ENCODE measurements around the gene ANKS1B. TPM values are rescaled to one million over a fixed set of nuclear protein-coding genes. Genes with fewer than 3 reads are reported as not detected.
"Not testable (repeated sequence)": the region's sequence is repeated elsewhere in the genome, so short reads cannot be mapped to it uniquely, and the experiment has no call there.

ANKS1B gene
- polyA plus RNA-seq, 6 donors from 2014 or later, result not detected

DNA sequence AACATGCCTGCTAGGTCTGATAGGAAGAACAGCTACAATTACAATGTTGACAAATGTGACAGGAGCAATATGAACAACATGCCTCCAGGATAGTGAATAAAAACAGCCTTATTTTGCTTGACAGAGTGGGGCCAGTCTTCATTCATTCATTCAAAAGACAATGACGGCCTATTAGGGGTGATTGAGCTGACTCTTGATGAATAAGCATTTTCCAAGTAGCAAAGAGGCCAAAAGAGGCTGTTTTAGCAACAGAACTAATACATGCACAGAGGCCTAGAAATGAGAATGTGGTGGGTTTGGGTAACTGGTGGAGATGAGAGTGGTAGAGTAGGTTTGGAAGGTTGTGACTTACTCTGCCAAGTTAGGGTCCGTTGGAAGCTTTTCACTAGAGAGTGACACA lies 1201.3 kb downstream of the ANKS1B start:
- Mint-ChIP-seq H3K4me1 (no peaks in the 10 kb centered on the region), H3K9me3 (peaks cover 0 to 8% (median 0%) of the 10 kb centered on the region in 7 donors), H3K27ac (peak overlapping the region in 1 of 6 donors; percentile 18), H3K27me3 (peaks cover 24% of the 10 kb centered on the region in 3 donors), H3K4me3 (no peak overlapping the region), H3K36me3 (peaks cover 0 to 10% of the 10 kb centered on the region in 2 donors)
- ATAC-seq (ENCODE audit: low read depth in 2 of 2) (no peak), DNase-seq (no peak)

DNA sequence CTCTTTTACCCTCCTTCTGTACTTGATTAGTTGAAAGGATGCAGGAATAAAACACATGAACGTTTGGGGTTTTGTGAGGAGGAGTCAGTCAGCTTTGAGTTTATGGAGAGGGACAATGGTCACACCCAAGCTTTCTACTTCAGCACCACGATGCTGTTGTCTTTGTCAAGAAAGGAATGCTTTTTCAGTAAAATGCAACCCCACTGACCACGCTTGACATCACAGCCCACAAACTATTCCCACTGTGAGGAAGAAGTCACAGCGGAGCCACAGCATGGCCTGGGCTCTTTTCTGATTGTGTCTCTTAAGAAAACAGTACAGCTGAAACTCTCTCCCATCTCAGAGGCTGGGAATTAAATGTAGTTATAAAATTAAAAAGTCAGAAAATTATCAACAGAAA lies 1204.5 kb downstream of the ANKS1B start:
- no peak overlapping the region for H3K4me3 Mint-ChIP-seq
- H3K27me3 Mint-ChIP-seq, result peaks cover 12 to 29% (median 18%) of the 10 kb centered on the region in 3 donors
- H3K27ac Mint-ChIP-seq, result no peak overlapping the region
- peaks cover 0 to 8% (median 0%) of the 10 kb centered on the region in 7 donors for H3K9me3 Mint-ChIP-seq
- no peaks in the 10 kb centered on the region for H3K4me1 Mint-ChIP-seq
- peaks cover 0 to 10% of the 10 kb centered on the region in 2 donors for H3K36me3 Mint-ChIP-seq
- DNase-seq (no peak), ATAC-seq (ENCODE audit: low read depth in 2 of 2) (no peak)

DNA sequence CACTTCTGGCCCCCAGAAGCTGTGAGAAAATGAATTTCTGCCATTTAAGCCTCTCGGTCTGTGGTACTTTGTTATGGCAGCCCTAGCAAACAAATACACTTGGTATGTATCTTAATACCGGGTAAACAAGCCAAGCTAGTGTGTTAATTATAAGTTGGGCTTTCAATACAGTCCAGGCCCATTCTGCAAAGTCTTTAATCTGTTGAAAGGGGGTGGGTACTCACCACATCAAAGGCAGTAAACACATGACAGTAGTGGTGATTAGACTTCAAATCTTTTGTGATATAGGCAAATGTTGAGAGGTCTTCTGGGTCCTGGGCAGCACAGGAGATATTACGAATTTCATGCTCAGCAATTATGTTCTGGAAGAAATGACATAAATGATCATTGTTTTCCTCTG lies 1211.9 kb downstream of the ANKS1B start:
- Mint-ChIP-seq H3K4me3 (no peak overlapping the region), H3K4me1 (no peaks in the 10 kb centered on the region), H3K36me3 (no peaks in the 10 kb centered on the region), H3K27ac (no peak overlapping the region), H3K27me3 (peaks cover 0 to 13% (median 8%) of the 10 kb centered on the region in 3 donors), H3K9me3 (peaks cover 0 to 5% (median 0%) of the 10 kb centered on the region in 7 donors)
- DNase-seq (no peak), ATAC-seq (ENCODE audit: low read depth in 2 of 2) (no peak)

DNA sequence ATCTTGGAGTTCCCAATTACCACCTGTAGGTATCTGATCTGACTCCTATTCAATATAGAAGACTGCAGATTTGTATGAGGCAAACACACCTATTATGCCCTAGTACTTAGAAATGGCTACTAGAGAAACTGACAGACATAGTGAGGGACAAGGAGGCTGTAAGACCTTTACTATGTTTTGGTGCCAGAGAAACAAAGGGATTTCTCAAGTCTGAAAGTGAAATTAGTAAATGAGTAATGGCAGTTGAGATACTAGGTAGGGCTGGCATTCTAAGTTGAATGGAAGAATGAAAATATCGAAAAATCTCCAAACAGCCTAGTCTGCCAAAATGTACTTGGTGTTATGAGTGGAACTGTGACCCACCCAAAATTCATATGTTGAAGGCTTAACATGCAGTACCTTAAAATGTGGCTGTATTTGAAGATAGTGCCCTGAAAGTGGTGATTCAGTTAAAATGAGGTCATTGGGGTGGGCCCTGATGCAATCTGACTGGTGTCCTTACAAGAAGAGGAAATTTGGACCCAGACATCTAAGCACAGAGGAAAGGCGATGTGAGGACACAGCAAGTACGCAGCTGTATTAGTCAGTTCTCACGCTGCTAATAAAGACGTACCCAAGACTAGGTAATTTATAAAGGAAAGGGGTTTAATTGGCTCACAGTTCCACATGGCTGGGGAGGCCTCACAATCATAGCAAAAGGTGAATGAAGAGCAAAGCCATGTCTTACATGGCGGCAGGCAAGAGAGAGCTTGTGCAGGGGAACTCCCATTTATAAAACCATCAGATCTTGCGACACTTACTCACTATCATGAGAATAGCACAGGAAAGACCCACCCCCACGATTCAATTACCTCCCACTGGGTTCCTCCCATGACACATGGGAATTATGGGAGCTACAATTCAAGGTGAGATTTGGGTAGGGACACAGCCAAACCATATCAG lies 1212.7 kb downstream of the ANKS1B start:
- no peaks in the 10 kb centered on the region for H3K36me3 Mint-ChIP-seq
- H3K4me3 Mint-ChIP-seq, result no peak overlapping the region
- no peaks in the 10 kb centered on the region for H3K4me1 Mint-ChIP-seq
- ATAC-seq (ENCODE audit: low read depth in 2 of 2) (no peak), DNase-seq (no peak)
- peak overlapping the region in 1 of 6 donors; percentile 81 for H3K27ac Mint-ChIP-seq
- H3K9me3 Mint-ChIP-seq, result peaks cover 0 to 5% (median 0%) of the 10 kb centered on the region in 7 donors
- H3K27me3 Mint-ChIP-seq, result peaks cover 0 to 16% (median 12%) of the 10 kb centered on the region in 3 donors

DNA sequence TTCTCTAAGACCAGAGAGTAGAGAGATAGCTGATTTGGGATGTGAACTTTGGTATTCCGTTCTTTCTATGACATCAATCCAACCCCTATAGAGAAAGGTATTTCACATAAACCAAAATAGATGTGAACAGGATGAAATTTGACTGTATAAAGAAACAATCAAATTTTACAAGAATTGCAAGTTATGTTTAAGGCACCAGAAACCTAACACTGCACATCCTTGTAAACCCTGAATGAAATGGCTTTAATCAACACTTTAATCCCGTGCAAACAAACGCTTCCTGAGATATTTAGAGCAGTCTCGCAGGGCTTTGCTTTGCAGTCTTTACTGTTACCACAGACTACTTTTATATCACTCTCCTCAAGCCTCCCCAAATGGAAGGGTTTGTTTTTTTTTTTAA lies 1214.5 kb downstream of the ANKS1B start:
- H3K27me3 Mint-ChIP-seq, result peaks cover 0 to 19% (median 7%) of the 10 kb centered on the region in 3 donors
- no peaks in the 10 kb centered on the region for H3K4me1 Mint-ChIP-seq
- ATAC-seq (ENCODE audit: low read depth in 2 of 2) (no peak), DNase-seq (no peak)
- no peak overlapping the region for H3K4me3 Mint-ChIP-seq
- peaks cover 0 to 5% (median 0%) of the 10 kb centered on the region in 7 donors for H3K9me3 Mint-ChIP-seq
- H3K27ac Mint-ChIP-seq, result no peak overlapping the region
- H3K36me3 Mint-ChIP-seq, result no peaks in the 10 kb centered on the region

DNA sequence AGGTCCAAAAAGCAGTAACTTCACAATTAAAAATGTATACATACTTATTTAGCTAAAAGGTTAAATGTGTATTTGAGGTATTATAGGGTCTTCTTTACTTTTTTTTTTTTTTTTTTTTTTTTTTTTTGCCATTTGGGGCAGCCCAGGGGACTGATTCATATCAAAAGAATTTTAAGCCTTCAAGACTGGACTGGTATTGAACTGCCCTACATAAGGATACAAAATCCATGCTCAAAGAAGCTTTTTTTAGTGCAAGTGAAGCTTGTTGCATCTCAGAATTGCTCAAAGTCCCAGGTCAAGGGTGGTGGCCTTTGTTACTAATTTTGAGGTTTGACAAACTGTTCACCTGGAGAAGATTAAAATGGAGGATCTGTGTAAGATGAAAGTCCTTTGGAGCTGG lies 1215.7 kb downstream of the ANKS1B start:
- ATAC-seq (ENCODE audit: low read depth in 2 of 2) (no peak), DNase-seq (no peak)
- Mint-ChIP-seq H3K9me3 (peaks cover 0 to 5% (median 0%) of the 10 kb centered on the region in 7 donors), H3K27ac (no peak overlapping the region), H3K4me1 (no peaks in the 10 kb centered on the region), H3K36me3 (no peaks in the 10 kb centered on the region), H3K4me3 (no peak overlapping the region), H3K27me3 (peaks cover 0 to 19% (median 10%) of the 10 kb centered on the region in 3 donors)

DNA sequence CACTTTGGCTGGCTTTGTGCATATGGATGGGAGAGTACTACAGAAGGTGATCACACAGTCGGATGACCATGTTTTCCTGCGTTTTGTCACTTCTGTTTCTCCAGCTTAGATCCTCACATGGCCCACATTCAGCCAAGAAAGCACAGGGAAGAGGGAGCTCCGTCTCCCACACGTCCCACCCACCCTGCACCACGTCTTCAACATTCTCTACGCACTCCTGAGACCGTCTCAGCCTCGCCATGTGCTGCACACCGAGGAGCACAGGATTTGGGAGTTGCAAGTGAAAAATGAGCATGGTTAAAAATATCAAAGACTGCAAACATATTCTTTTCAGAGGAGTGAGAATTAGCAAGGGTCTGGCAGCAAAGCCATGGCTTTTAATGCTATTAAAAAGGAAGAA lies 1217.5 kb downstream of the ANKS1B start:
- no peaks in the 10 kb centered on the region for H3K36me3 Mint-ChIP-seq
- H3K27me3 Mint-ChIP-seq, result peaks cover 0 to 16% (median 14%) of the 10 kb centered on the region in 3 donors
- DNase-seq (no peak), ATAC-seq (ENCODE audit: low read depth in 2 of 2) (no peak)
- H3K27ac Mint-ChIP-seq, result no peak overlapping the region
- peaks cover 0 to 3% (median 0%) of the 10 kb centered on the region in 7 donors for H3K9me3 Mint-ChIP-seq
- H3K4me1 Mint-ChIP-seq, result no peaks in the 10 kb centered on the region
- H3K4me3 Mint-ChIP-seq, result no peak overlapping the region

DNA sequence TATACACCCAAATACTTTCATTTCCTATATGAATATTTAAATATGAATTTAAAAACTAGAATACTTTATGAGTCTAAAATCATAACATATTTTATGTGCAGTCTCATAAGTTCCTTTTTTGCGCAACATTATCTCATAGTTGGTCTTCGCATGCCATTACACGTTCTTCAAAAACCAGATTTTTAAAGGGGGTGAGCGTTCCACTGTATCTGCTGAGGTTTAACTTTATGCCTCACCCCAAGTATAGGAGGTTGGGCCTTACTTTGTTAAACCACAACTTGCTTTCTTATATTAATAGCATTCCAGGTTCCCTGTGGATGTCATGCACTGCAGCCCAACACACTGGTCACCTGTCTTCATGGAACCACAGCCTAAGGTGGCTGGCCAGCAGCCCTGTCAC lies 1221.1 kb downstream of the ANKS1B start:
- Mint-ChIP-seq H3K27me3 (peaks cover 0 to 26% (median 8%) of the 10 kb centered on the region in 3 donors), H3K27ac (no peak overlapping the region), H3K36me3 (no peaks in the 10 kb centered on the region), H3K4me3 (no peak overlapping the region), H3K9me3 (peaks cover 0 to 2% (median 0%) of the 10 kb centered on the region in 7 donors), H3K4me1 (no peaks in the 10 kb centered on the region)
- no peak for DNase-seq
- no peak for ATAC-seq (ENCODE audit: low read depth in 2 of 2)

DNA sequence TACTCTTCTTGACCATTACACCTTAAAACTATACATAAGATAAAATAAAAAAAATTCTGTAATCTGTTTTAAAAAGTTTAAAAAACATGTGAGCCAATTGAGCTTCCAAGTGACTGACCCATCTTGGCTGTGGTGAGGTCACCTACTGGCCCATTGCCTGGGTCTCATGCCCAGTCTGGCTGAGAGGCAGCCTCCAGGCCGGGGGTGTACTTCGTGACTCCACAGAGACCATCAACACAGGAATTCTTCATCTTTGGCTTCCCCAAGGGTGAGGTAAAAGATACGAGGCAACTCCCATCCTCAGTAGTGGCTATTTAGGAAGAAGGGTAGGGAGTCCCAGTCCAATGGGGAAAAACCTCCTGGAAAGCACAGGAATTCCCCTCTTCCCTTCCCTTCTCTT lies 1226.4 kb downstream of the ANKS1B start:
- ATAC-seq (ENCODE audit: low read depth in 2 of 2), result no peak
- Mint-ChIP-seq H3K4me1 (no peaks in the 10 kb centered on the region), H3K27ac (peak overlapping the region in 1 of 6 donors; percentile 38), H3K27me3 (peaks cover 0 to 37% (median 4%) of the 10 kb centered on the region in 3 donors), H3K36me3 (no peaks in the 10 kb centered on the region), H3K4me3 (no peak overlapping the region), H3K9me3 (peaks cover 0 to 2% (median 0%) of the 10 kb centered on the region in 7 donors)
- no peak for DNase-seq

DNA sequence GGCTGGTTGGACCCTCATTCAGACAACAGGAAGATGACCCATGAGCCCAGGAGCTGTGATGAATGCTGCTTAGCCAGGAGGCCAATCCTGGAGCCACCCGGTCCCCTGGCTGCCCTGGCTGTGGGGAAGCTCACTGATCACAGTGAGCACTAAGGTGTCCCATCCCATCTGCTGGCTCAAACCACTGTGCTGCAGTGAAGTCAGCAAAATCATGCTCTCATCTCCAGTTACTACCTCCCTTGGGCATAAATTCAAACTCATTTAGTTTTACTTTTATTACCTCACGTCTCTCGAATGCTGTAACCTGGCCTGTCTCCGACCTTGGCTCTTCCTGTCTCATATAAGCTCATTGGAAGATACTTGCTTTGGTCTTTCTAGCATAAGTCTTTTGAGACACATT lies 1227.3 kb downstream of the ANKS1B start:
- ATAC-seq (ENCODE audit: low read depth in 2 of 2), result no peak
- Mint-ChIP-seq H3K27ac (no peak overlapping the region), H3K4me3 (no peak overlapping the region), H3K27me3 (peaks cover 0 to 41% (median 9%) of the 10 kb centered on the region in 3 donors), H3K36me3 (no peaks in the 10 kb centered on the region), H3K9me3 (peaks cover 0 to 2% (median 0%) of the 10 kb centered on the region in 7 donors), H3K4me1 (no peaks in the 10 kb centered on the region)
- DNase-seq, result no peak

DNA sequence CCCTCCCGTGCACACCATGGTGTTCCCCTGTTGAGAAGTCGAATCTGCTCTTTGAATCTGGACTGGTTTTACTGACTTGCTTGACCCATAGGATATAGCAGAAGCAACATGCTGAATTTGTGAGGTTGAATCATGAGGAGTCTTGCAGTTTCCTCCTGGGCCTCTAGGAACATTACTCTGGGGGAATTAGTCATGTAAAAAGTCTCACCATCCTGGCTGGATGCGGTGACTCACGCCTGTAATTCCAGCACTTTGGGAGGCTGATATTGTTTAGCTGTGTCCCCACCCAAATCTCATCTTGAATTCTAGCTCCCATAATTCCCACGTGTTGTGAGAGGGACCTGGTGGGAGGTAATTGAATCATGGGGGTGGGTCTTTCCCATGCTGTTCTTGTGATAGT lies 1228.9 kb downstream of the ANKS1B start:
- H3K4me3 Mint-ChIP-seq, result not testable (repeated sequence)

DNA sequence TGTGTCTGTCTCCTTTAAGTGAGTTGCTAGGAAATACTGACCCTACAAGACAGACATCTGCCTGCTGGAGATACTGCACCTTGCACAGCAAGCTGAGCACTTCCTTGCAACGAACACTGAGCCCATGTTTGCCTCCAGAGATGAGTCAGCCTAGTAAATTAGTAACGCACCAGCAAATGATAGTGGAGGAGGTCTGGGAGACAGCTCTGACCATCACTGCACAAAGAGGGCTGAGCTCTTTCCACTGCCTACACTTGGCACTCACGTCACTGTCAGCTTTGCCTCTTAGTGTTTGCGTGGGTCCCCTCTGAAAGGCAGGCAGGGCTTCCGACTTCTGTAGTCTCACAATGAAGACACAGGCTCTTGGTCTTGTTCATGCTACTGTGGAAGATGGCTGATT lies 1230.6 kb downstream of the ANKS1B start:
- Mint-ChIP-seq H3K4me3 (no peak overlapping the region), H3K27ac (no peak overlapping the region), H3K4me1 (no peaks in the 10 kb centered on the region), H3K36me3 (no peaks in the 10 kb centered on the region), H3K27me3 (peaks cover 16 to 44% (median 16%) of the 10 kb centered on the region in 3 donors), H3K9me3 (no peaks in the 10 kb centered on the region)
- DNase-seq, result no peak
- ATAC-seq (ENCODE audit: low read depth in 2 of 2), result no peak

More for the DNA sequence above, 1228.9 kb downstream of the ANKS1B start:
- H3K36me3 Mint-ChIP-seq; ATAC-seq (ENCODE audit: low read depth in 2 of 2); H3K27ac Mint-ChIP-seq; DNase-seq; H3K9me3 Mint-ChIP-seq; H3K4me1 Mint-ChIP-seq: not testable (repeated sequence)
- peaks cover 0 to 37% (median 9%) of the 10 kb centered on the region in 3 donors for H3K27me3 Mint-ChIP-seq

DNA sequence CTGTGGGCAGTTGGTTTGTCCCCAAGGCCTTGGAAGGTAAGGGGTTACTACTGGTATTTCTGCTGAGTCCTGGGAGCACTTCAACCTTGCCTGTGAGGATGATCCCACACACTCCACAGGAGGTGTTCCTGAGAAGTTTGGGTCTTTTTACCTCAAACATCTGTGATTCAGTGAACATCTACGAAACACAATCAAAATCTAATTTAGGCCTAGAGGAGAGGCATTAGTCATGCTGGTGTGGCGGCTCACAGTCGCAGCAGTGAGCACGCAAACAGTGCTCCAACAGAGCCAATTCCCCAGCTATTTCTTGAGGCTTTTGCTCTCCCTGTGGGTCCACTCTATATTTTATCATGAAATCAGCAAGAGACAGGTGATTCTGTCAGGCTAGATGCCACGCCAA lies 1232.0 kb downstream of the ANKS1B start:
- peaks cover 19 to 54% (median 26%) of the 10 kb centered on the region in 3 donors for H3K27me3 Mint-ChIP-seq
- H3K27ac Mint-ChIP-seq, result no peak overlapping the region
- no peaks in the 10 kb centered on the region for H3K4me1 Mint-ChIP-seq
- H3K4me3 Mint-ChIP-seq, result no peak overlapping the region
- no peaks in the 10 kb centered on the region for H3K9me3 Mint-ChIP-seq
- DNase-seq, result no peak
- ATAC-seq (ENCODE audit: low read depth in 2 of 2), result no peak
- no peaks in the 10 kb centered on the region for H3K36me3 Mint-ChIP-seq

DNA sequence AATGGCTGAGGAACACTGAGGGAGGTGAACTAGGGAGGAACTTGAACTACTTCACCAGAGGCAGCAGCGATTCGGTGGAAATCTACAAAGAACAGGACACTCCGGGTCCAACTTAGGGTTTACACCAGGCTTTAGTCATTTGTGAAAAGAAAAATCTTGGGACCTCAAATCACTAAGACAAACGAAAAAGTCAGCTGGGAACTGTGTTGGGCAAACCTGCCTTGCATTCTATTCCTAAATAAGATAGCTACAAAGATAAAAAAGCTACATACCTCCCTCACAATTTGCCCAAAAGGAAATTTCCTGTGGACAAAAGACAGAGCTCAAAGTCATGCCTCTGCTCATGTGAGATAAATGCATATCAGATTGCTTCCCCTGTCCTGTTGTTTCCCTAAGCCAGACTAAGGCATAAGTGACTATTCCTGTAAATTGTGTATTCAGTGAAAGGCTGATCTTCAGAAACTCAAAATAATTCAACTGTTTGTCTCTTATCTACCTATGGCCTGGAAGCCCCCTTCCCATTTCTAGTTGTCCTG lies 1233.1 kb downstream of the ANKS1B start:
- Mint-ChIP-seq H3K4me3 (no peak overlapping the region), H3K4me1 (peaks cover 0 to under 1% (median 0%) of the 10 kb centered on the region in 3 donors), H3K9me3 (no peaks in the 10 kb centered on the region), H3K36me3 (no peaks in the 10 kb centered on the region), H3K27ac (no peak overlapping the region), H3K27me3 (peaks cover 30 to 64% (median 37%) of the 10 kb centered on the region in 3 donors)
- no peak for DNase-seq
- ATAC-seq (ENCODE audit: low read depth in 2 of 2), result no peak

Data from naive B cell (primary cell).